ENCODE results near the gene PLEKHA8. TPM values are rescaled to one million over a fixed set of nuclear protein-coding genes. Genes with fewer than 3 reads are reported as not detected.

Gene PLEKHA8
- total RNA-seq, 1 donor from 2014 or later = 62.7 TPM

- Histone ChIP-seq H2AFZ (replicated peaks) (no peak overlapping the region), H3K4me2 (no peak overlapping the region), H3F3A (ENCODE audit: low read depth) (peaks cover 4% of the 10 kb centered on the region), H3K27ac (no peak overlapping the region), H4K20me1 (ENCODE audit: low read depth) (peaks cover 11% of the 10 kb centered on the region), H3K27me3 (no peaks in the 10 kb centered on the region), H3K4me1 (peaks cover 23% of the 10 kb centered on the region), H3K4me3 (no peak overlapping the region), H3K9me3 (ENCODE audit: low read depth) (no peaks in the 10 kb centered on the region), H3K79me2 (ENCODE audit: low read depth) (peaks cover 7% of the 10 kb centered on the region), H3K36me3 (no peaks in the 10 kb centered on the region), H3K9ac (no peak overlapping the region)
- Mint-ChIP-seq H3K4me3 (no peak overlapping the region), H3K27ac (no peak overlapping the region), H3K27me3 (ENCODE audit: insufficient read depth, low read depth) (peaks cover 2% of the 10 kb centered on the region), H3K4me1 (no peaks in the 10 kb centered on the region), H3K9me3 (no peaks in the 10 kb centered on the region), H3K36me3 (no peaks in the 10 kb centered on the region)
- DNase-seq (ENCODE audit: low spot score) = no peak
- no peak for TF ChIP-seq EZH2 (IDR thresholded peaks at IDR 0.05)
- no peak for TF ChIP-seq EZH2phosphoT487 (IDR thresholded peaks at IDR 0.05)
- no peak for TF ChIP-seq CTCF (IDR thresholded peaks at IDR 0.05)
Observed at GRCh38 chr7:30143748-30144251, 115.6 kb downstream of the PLEKHA8 start.

- H3K36me3 Mint-ChIP-seq = no peaks in the 10 kb centered on the region
- TF ChIP-seq EZH2phosphoT487 (IDR thresholded peaks at IDR 0.05) = no peak
- Histone ChIP-seq H3K4me3 (no peak overlapping the region), H2AFZ (replicated peaks) (no peak overlapping the region), H3K27me3 (no peaks in the 10 kb centered on the region), H3K9me3 (ENCODE audit: low read depth) (no peaks in the 10 kb centered on the region), H3F3A (ENCODE audit: low read depth) (peaks cover 4% of the 10 kb centered on the region), H3K36me3 (no peaks in the 10 kb centered on the region), H3K4me2 (no peak overlapping the region), H3K27ac (no peak overlapping the region), H4K20me1 (ENCODE audit: low read depth) (peaks cover 13% of the 10 kb centered on the region), H3K79me2 (ENCODE audit: low read depth) (peaks cover 7% of the 10 kb centered on the region), H3K9ac (no peak overlapping the region), H3K4me1 (peaks cover 23% of the 10 kb centered on the region)
- no peaks in the 10 kb centered on the region for H3K9me3 Mint-ChIP-seq
- peaks cover 2% of the 10 kb centered on the region for H3K27me3 Mint-ChIP-seq (ENCODE audit: insufficient read depth, low read depth)
- no peaks in the 10 kb centered on the region for H3K4me1 Mint-ChIP-seq
- H3K27ac Mint-ChIP-seq = no peak overlapping the region
- no peak for DNase-seq (ENCODE audit: low spot score)
- H3K4me3 Mint-ChIP-seq = no peak overlapping the region
Observed at GRCh38 chr7:30144657-30145306, 116.6 kb downstream of the PLEKHA8 start.

- Histone ChIP-seq H3K79me2 (ENCODE audit: low read depth) (peaks cover 7% of the 10 kb centered on the region), H3K4me1 (peaks cover 23% of the 10 kb centered on the region), H3K9me3 (ENCODE audit: low read depth) (no peaks in the 10 kb centered on the region), H3K27ac (no peak overlapping the region), H3K36me3 (no peaks in the 10 kb centered on the region), H3K9ac (no peak overlapping the region), H4K20me1 (ENCODE audit: low read depth) (peaks cover 15% of the 10 kb centered on the region), H2AFZ (replicated peaks) (no peak overlapping the region), H3K4me3 (no peak overlapping the region), H3F3A (ENCODE audit: low read depth) (peaks cover 4% of the 10 kb centered on the region), H3K4me2 (peak overlapping the region; percentile 21), H3K27me3 (no peaks in the 10 kb centered on the region)
- Mint-ChIP-seq H3K27ac (no peak overlapping the region), H3K9me3 (no peaks in the 10 kb centered on the region), H3K4me1 (no peaks in the 10 kb centered on the region), H3K36me3 (peaks cover 2% of the 10 kb centered on the region), H3K27me3 (ENCODE audit: insufficient read depth, low read depth) (peaks cover 2% of the 10 kb centered on the region), H3K4me3 (no peak overlapping the region)
- TF ChIP-seq CTCF (IDR thresholded peaks at IDR 0.05) = no peak
- no peak for TF ChIP-seq EZH2phosphoT487 (IDR thresholded peaks at IDR 0.05)
- TF ChIP-seq EZH2 (IDR thresholded peaks at IDR 0.05) = no peak
- no peak for DNase-seq (ENCODE audit: low spot score)
Observed at GRCh38 chr7:30145426-30145970, 117.3 kb downstream of the PLEKHA8 start.

GRCh38 chr7:30146127-30146612 is 118.0 kb downstream of the PLEKHA8 start:
- no peaks in the 10 kb centered on the region for H3K9me3 Mint-ChIP-seq
- H3K27me3 ChIP-seq = no peaks in the 10 kb centered on the region
- DNase-seq (ENCODE audit: low spot score) = no peak
- no peaks in the 10 kb centered on the region for H3K4me1 Mint-ChIP-seq
- no peaks in the 10 kb centered on the region for H3K36me3 ChIP-seq
- H3K4me3 Mint-ChIP-seq = no peak overlapping the region
- peaks cover 5% of the 10 kb centered on the region for H3K36me3 Mint-ChIP-seq
- H3K4me3 ChIP-seq = no peak overlapping the region
- H3K27me3 Mint-ChIP-seq (ENCODE audit: insufficient read depth, low read depth) = peaks cover 2% of the 10 kb centered on the region
- TF ChIP-seq EZH2 (IDR thresholded peaks at IDR 0.05) = no peak
- TF ChIP-seq CTCF (IDR thresholded peaks at IDR 0.05) = no peak
- H3K79me2 ChIP-seq (ENCODE audit: low read depth) = peaks cover 7% of the 10 kb centered on the region
- peak overlapping the region; percentile 21 for H3K4me2 ChIP-seq
- peaks cover 4% of the 10 kb centered on the region for H3F3A ChIP-seq (ENCODE audit: low read depth)
- no peak overlapping the region for H3K27ac ChIP-seq
- no peaks in the 10 kb centered on the region for H3K9me3 ChIP-seq (ENCODE audit: low read depth)
- H3K9ac ChIP-seq = no peak overlapping the region
- no peak overlapping the region for H3K27ac Mint-ChIP-seq
- H4K20me1 ChIP-seq (ENCODE audit: low read depth) = peaks cover 15% of the 10 kb centered on the region
- no peak overlapping the region for H2AFZ ChIP-seq (replicated peaks)
- peaks cover 23% of the 10 kb centered on the region for H3K4me1 ChIP-seq
